Muscle layer of duodenum (tissue), 2 donors: Measurements from ENCODE around the gene UQCRH.
A peak's percentile ranks its signal among the peaks of the same experiment; 100 is the strongest.

Experiments
- H3K27ac ChIP-seq: one replicate; pipeline ENCODE4 v1.7.0; 2013; ENCODE audit warnings: mild to moderate bottlenecking, low read length
- H3K27me3 ChIP-seq: one replicate; pipeline ENCODE4 v1.7.0; 2013; ENCODE audit warnings: low read depth, mild to moderate bottlenecking, control low read depth, low read length
- H3K36me3 ChIP-seq, 2 donors: one replicate each; pipeline ENCODE4 v1.7.0; 2013; ENCODE audit warnings: low read length in 2 of 2, control low read depth in 1 of 2, mild to moderate bottlenecking in 1 of 2; ENCODE audit not compliant: insufficient read depth in 2 of 2, control insufficient read depth in 1 of 2
- H3K4me1 ChIP-seq, 2 donors: one replicate each; pipeline ENCODE4 v1.7.0; 2013; ENCODE audit warnings: low read length in 2 of 2, mild to moderate bottlenecking in 2 of 2, control low read depth in 1 of 2, moderate library complexity in 1 of 2; ENCODE audit not compliant: insufficient read depth in 2 of 2, control insufficient read depth in 1 of 2
- H3K4me3 ChIP-seq, 2 donors: one replicate each; pipeline ENCODE4 v1.7.0; 2013; ENCODE audit warnings: low read length in 2 of 2, low read depth in 1 of 2, mild to moderate bottlenecking in 1 of 2
- H3K9me3 ChIP-seq, 2 donors: one replicate each; pipeline ENCODE4 v1.7.0; 2013; ENCODE audit warnings: low read length in 2 of 2, control low read depth in 1 of 2, mild to moderate bottlenecking in 1 of 2; ENCODE audit not compliant: control insufficient read depth in 1 of 2
- donor health status: healthy.

The UQCRH gene

GRCh38 chr1:46303038-46303871 lies at the start of gene UQCRH, which contains the start of gene LRRC41:
Gene UQCRH, plus strand, starts transcription at chr1:46303698. Its CDS starts 69 bp downstream, at chr1:46303767.
Gene LRRC41, minus strand, starts transcription at chr1:46303616. Its CDS starts 294 bp downstream, at chr1:46303322.
- Histone ChIP-seq H3K4me3 (peak within 1 kb of the TSS; percentile 90 to 94), H3K9me3 (no peaks in the 10 kb centered on the region), H3K27ac (peak within 1 kb of the TSS; percentile 89), H3K27me3 (no peaks in the 10 kb centered on the region), H3K4me1 (peaks cover 18 to 58% of the 10 kb centered on the region in 2 donors), H3K36me3 (peaks cover 8 to 16% of the 10 kb centered on the region in 2 donors)

DNA sequence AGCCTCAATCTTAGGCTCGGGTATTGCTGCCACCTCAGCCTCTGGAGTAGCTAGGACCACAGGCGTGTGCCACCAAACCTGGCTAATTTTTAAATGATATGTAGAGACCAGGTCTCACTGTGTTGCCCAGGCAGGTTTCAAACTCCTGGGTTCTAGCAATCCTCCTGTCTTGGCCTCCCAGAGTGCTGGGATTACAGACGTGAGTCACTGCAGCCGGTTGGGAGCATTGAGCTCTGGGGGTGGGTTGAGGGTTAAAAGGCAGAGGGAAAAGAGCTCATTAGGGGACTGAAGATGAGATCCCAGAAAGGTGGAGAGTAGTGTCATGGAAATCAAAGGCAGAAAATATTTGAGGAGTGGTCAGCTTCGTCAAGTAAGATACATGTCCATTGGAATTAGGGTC lies 48.8 kb upstream of the UQCRH start:
- H3K9me3 ChIP-seq: no peaks in the 10 kb centered on the region
- no peaks in the 10 kb centered on the region for H3K36me3 ChIP-seq
- H3K4me1 ChIP-seq: no peaks in the 10 kb centered on the region
- no peak overlapping the region for H3K27ac ChIP-seq
- H3K27me3 ChIP-seq: no peaks in the 10 kb centered on the region
- H3K4me3 ChIP-seq: no peak overlapping the region

GRCh38 chr1:46256523-46256922 lies 47.0 kb upstream of the UQCRH start:
- Histone ChIP-seq H3K27ac (no peak overlapping the region), H3K9me3 (no peaks in the 10 kb centered on the region), H3K27me3 (no peaks in the 10 kb centered on the region), H3K36me3 (no peaks in the 10 kb centered on the region), H3K4me3 (no peak overlapping the region), H3K4me1 (no peaks in the 10 kb centered on the region)

- Histone ChIP-seq H3K36me3 (no peaks in the 10 kb centered on the region), H3K9me3 (no peaks in the 10 kb centered on the region), H3K27me3 (no peaks in the 10 kb centered on the region), H3K27ac (no peak overlapping the region), H3K4me1 (no peaks in the 10 kb centered on the region), H3K4me3 (no peak overlapping the region)
Observed at GRCh38 chr1:46262508-46262907, 41.0 kb upstream of the UQCRH start.

GRCh38 chr1:46263146-46263545 lies 40.4 kb upstream of the UQCRH start:
- Histone ChIP-seq H3K27ac (no peak overlapping the region), H3K4me1 (no peaks in the 10 kb centered on the region), H3K36me3 (no peaks in the 10 kb centered on the region), H3K9me3 (no peaks in the 10 kb centered on the region), H3K27me3 (no peaks in the 10 kb centered on the region), H3K4me3 (no peak overlapping the region)

GRCh38 chr1:46268578-46268977 lies 34.9 kb upstream of the UQCRH start:
- no peaks in the 10 kb centered on the region for H3K36me3 ChIP-seq
- H3K9me3 ChIP-seq: no peaks in the 10 kb centered on the region
- H3K27ac ChIP-seq: no peak overlapping the region
- no peaks in the 10 kb centered on the region for H3K27me3 ChIP-seq
- H3K4me1 ChIP-seq: no peaks in the 10 kb centered on the region
- no peak overlapping the region for H3K4me3 ChIP-seq

DNA sequence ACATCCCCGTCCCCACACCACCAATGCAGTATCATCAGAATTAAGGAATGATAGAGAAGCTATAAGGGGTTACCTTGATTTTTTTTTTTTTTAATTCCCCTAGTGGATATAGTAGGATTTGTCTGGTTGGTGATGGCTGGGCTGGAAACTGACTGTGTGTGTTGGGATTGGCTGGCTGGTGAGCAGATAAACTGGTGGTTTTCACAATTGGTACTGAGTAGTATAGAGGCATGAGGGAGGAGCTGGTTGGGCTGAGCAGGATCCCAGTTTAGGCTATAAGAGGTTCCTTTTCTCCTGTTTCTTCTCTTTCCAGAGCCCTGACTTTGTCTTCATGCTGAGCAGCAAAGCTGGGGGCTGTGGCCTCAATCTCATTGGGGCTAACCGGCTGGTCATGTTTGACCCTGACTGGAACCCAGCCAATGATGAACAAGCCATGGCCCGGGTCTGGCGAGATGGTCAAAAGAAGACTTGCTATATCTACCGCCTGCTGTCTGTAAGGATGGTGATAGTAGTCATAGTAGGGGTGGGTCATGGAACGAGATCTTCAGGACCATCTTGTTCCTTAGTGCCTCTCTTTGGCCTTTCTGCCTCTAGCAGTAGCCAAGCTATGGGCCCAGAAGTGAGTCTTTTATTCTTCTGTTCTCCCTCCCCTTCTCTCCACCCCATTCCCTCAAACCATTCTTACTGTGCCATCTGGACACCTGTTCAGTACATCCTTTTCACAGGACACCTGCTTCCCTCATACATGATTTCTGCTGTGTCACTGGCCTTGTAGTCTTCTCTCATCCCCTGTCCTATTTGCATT lies 29.1 kb upstream of the UQCRH start:
- Histone ChIP-seq H3K9me3 (no peaks in the 10 kb centered on the region), H3K4me1 (no peaks in the 10 kb centered on the region), H3K36me3 (peaks cover 20 to 25% of the 10 kb centered on the region in 2 donors), H3K27ac (no peak overlapping the region), H3K27me3 (no peaks in the 10 kb centered on the region), H3K4me3 (no peak overlapping the region)

DNA sequence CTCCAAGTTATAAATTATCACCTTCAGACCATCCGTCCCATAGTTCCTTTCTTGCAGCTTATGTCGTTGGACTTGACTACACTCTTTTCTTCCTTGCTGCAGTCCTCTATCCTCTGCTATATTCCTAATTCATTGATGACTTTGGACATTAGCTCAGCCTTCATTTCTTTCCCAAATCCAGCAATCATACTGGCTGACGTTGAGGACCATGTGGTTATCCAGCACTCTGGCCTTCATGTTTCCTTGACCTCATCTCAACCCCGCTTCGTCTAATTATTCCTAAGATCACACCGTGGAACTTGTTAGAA lies 28.5 kb upstream of the UQCRH start:
- Histone ChIP-seq H3K9me3 (no peaks in the 10 kb centered on the region), H3K4me3 (no peak overlapping the region), H3K4me1 (no peaks in the 10 kb centered on the region), H3K27me3 (no peaks in the 10 kb centered on the region), H3K27ac (no peak overlapping the region), H3K36me3 (peaks cover 26 to 31% of the 10 kb centered on the region in 2 donors)

DNA sequence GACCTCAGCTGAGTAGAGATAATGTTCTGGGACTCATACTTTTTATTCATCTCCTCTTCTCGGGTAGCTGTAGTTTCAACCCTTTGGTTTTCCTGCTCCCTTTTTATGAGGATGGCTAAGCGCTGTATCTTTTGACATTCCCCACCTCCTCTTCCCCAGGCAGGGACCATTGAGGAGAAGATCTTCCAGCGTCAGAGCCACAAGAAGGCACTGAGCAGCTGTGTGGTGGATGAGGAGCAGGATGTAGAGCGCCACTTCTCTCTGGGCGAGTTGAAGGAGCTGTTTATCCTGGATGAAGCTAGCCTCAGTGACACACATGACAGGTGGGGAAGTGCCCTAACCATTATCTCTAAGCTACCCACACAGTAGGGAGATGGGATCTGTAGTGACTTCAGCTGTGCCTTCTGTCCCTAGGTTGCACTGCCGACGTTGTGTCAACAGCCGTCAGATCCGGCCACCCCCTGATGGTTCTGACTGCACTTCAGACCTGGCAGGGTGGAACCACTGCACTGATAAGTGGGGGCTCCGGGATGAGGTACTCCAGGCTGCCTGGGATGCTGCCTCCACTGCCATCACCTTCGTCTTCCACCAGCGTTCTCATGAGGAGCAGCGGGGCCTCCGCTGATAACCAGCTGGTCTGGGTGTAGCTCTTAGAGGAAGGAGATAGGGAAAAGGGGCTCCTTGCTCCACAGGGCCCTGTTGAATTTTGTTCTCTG lies 25.7 kb upstream of the UQCRH start:
- Histone ChIP-seq H3K27ac (no peak overlapping the region), H3K9me3 (no peaks in the 10 kb centered on the region), H3K36me3 (peaks cover 46 to 58% of the 10 kb centered on the region in 2 donors), H3K4me1 (no peaks in the 10 kb centered on the region), H3K4me3 (no peak overlapping the region), H3K27me3 (no peaks in the 10 kb centered on the region)

DNA sequence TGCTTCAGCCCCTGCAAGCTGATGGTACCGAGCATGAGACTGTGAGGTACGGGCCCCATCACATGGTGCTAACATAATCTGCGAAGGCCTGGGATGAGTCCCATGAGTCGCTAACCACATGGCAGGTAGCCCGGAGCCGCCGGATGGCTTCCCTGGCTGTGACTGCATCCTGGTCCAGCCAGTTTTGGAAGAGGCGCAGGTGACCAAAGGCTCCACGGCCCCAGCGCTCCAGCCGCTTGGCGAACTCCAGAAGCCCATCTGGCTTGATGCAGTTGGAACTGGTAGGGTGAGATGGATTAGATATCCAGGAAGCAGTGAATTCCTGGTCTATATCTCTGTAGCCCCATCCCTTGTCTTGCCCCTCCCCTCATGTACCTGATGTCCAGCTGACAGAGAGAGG lies 24.7 kb upstream of the UQCRH start:
- Histone ChIP-seq H3K4me1 (no peaks in the 10 kb centered on the region), H3K4me3 (no peak overlapping the region), H3K27ac (no peak overlapping the region), H3K27me3 (no peaks in the 10 kb centered on the region), H3K36me3 (peaks cover 47 to 63% of the 10 kb centered on the region in 2 donors), H3K9me3 (no peaks in the 10 kb centered on the region)

GRCh38 chr1:46280092-46280491 lies 23.4 kb upstream of the UQCRH start:
- no peaks in the 10 kb centered on the region for H3K27me3 ChIP-seq
- H3K4me3 ChIP-seq: no peak overlapping the region
- H3K9me3 ChIP-seq: no peaks in the 10 kb centered on the region
- H3K27ac ChIP-seq: no peak overlapping the region
- peaks cover 60 to 76% of the 10 kb centered on the region in 2 donors for H3K36me3 ChIP-seq
- H3K4me1 ChIP-seq: no peaks in the 10 kb centered on the region
